Thoracic aorta (tissue), 2 donors: Measurements from ENCODE around the gene TTC12. TPM values are rescaled to one million over a fixed set of nuclear protein-coding genes. Genes with fewer than 3 reads are reported as not detected.
A peak's percentile ranks its signal among the peaks of the same experiment; 100 is the strongest.
"Not testable (repeated sequence)": the region's sequence is repeated elsewhere in the genome, so short reads cannot be mapped to it uniquely, and the experiment has no call there.

Source experiments
- ATAC-seq: fragments of 150-250 bp; one replicate; pipeline ENCODE4 v1.8.0; 2017; ENCODE audit warnings: low read depth; ENCODE audit not compliant: insufficient number of reproducible peaks, low FRiP score
- DNase-seq: peaks from one replicate; pipeline ENCODE4 v3.0.0-alpha.2; 2020; ENCODE audit warnings: low spot score
- H3K27ac ChIP-seq, 2 donors: fragments of 200-600 bp; sonication (generic); 1 replicate in 1 of 2; 2 replicates in 1 of 2; pipeline ENCODE4 v1.5.1; 2016; ENCODE audit warnings: mild to moderate bottlenecking in 2 of 2, moderate library complexity in 2 of 2
- H3K27me3 ChIP-seq: fragments of 200-600 bp; sonication (generic); replicated peaks from 2 replicates; pipeline ENCODE4 v1.6.0; 2016; ENCODE audit warnings: mild to moderate bottlenecking; ENCODE audit not compliant: insufficient read depth
- H3K36me3 ChIP-seq: fragments of 200-600 bp; sonication (generic); one replicate; pipeline ENCODE4 v1.5.1; 2016
- H3K4me1 ChIP-seq, 2 donors: fragments of 200-600 bp; sonication (generic); 1 replicate in 1 of 2; 2 replicates in 1 of 2; pipeline versions ENCODE4 v1.5.1 to v1.6.0; 2016; ENCODE audit warnings: low read depth in 2 of 2, mild to moderate bottlenecking in 1 of 2; ENCODE audit not compliant: control insufficient read depth in 1 of 2
- H3K4me3 ChIP-seq: fragments of 200-600 bp; sonication (generic); 2 replicates; pipeline ENCODE4 v1.5.1; 2016; ENCODE audit warnings: mild to moderate bottlenecking
- H3K9me3 ChIP-seq: fragments of 200-600 bp; sonication (generic); 2 replicates; pipeline ENCODE4 v1.5.1; 2016
- CTCF ChIP-seq: fragments of 200-600 bp; sonication (generic); IDR thresholded peaks from one replicate; pipeline ENCODE4 v1.5.1; 2019; ENCODE audit warnings: antibody characterized with exemption
- total RNA-seq, 2 donors: library from RNA; depleted of rRNA; stranded (reverse); fragments of >200 nt; gene quantifications; one replicate each; pipeline versions ENCODE4 v1.1.0 to v1.2.3, GENCODE V29; 2016

TTC12 gene
- total RNA-seq, 2 donors from 2014 or later = 15.2 to 21.9 TPM

GRCh38 chr11:113289431-113290187 lies 24.8 kb upstream of the TTC12 start:
- ATAC-seq = no peak
- H3K4me3 ChIP-seq = no peak overlapping the region
- no peak for DNase-seq

GRCh38 chr11:113293936-113294335 lies 20.4 kb upstream of the TTC12 start:
- DNase-seq = no peak
- no peak for ATAC-seq
- no peaks in the 10 kb centered on the region for H3K9me3 ChIP-seq
- no peaks in the 10 kb centered on the region for H3K4me1 ChIP-seq
- no peak overlapping the region for H3K27ac ChIP-seq
- no peaks in the 10 kb centered on the region for H3K36me3 ChIP-seq
- TF ChIP-seq CTCF = no peak
- no peak overlapping the region for H3K4me3 ChIP-seq
- no peaks in the 10 kb centered on the region for H3K27me3 ChIP-seq

More at GRCh38 chr11:113289431-113290187, 24.8 kb upstream of the TTC12 start:
- H3K27me3 ChIP-seq = no peaks in the 10 kb centered on the region
- no peaks in the 10 kb centered on the region for H3K4me1 ChIP-seq
- no peak overlapping the region for H3K27ac ChIP-seq
- H3K9me3 ChIP-seq = no peaks in the 10 kb centered on the region
- peak; percentile 83 for TF ChIP-seq CTCF
- no peaks in the 10 kb centered on the region for H3K36me3 ChIP-seq

- TF ChIP-seq CTCF = no peak
- ATAC-seq = no peak
- no peak overlapping the region for H3K4me3 ChIP-seq
Measured at GRCh38 chr11:113295993-113296392, 18.4 kb upstream of the TTC12 start.

GRCh38 chr11:113296447-113297205 lies 17.8 kb upstream of the TTC12 start:
- DNase-seq (no peak), ATAC-seq (no peak)
- H3K27me3 ChIP-seq = no peaks in the 10 kb centered on the region
- no peak overlapping the region for H3K4me3 ChIP-seq
- no peak for TF ChIP-seq CTCF
- H3K27ac ChIP-seq = no peak overlapping the region
- no peaks in the 10 kb centered on the region for H3K4me1 ChIP-seq
- no peaks in the 10 kb centered on the region for H3K9me3 ChIP-seq
- no peaks in the 10 kb centered on the region for H3K36me3 ChIP-seq

More at GRCh38 chr11:113295993-113296392, 18.4 kb upstream of the TTC12 start:
- no peak for DNase-seq
- no peak overlapping the region for H3K27ac ChIP-seq
- no peaks in the 10 kb centered on the region for H3K27me3 ChIP-seq
- H3K9me3 ChIP-seq = no peaks in the 10 kb centered on the region
- H3K36me3 ChIP-seq = no peaks in the 10 kb centered on the region
- no peaks in the 10 kb centered on the region for H3K4me1 ChIP-seq

- not testable (repeated sequence) for H3K27me3 ChIP-seq, H3K36me3 ChIP-seq, DNase-seq, ATAC-seq, H3K4me3 ChIP-seq, H3K9me3 ChIP-seq, H3K4me1 ChIP-seq, H3K27ac ChIP-seq
Measured at GRCh38 chr11:113298496-113298895, 15.9 kb upstream of the TTC12 start.
